NCI-H2227 (cell line): ENCODE results near the gene GPR34.
A peak's percentile ranks its signal among the peaks of the same experiment; 100 is the strongest.

Experiments used
- DNase-seq: peaks from one replicate; lab custom pipeline; 2025; ENCODE audit not compliant: unreplicated experiment; lab: John Stamatoyannopoulos, UW

The GPR34 gene

GRCh38 chrX:41732260-41732659 is 43.5 kb downstream of the GPR34 start:
- no peak for DNase-seq

- DNase-seq: no peak
These were observed 45.2 kb downstream of the GPR34 start for GRCh38 chrX:41733939-41734338.

GRCh38 chrX:41734530-41734929 is 45.8 kb downstream of the GPR34 start:
- DNase-seq: peak; percentile 7

DNA sequence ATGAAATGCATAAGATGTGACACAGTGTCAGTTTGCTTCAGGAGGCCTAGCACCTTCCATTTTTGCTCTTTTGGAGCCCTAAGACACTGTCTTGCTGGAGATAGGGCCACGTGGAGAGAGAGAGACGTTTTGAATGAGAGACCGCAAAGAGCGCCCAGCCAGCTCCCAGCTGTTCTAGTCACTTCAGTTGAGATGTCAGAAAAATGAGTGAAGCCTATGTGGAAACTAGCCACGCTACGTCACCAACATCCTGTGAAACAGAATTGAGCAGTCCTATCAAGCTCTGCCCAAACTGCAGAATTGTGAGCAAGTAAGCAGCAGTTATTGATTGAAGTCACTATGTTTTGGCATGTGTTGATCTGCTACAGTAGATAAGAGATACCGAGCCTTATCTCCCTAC is 48.3 kb downstream of the GPR34 start:
- DNase-seq: no peak

DNA sequence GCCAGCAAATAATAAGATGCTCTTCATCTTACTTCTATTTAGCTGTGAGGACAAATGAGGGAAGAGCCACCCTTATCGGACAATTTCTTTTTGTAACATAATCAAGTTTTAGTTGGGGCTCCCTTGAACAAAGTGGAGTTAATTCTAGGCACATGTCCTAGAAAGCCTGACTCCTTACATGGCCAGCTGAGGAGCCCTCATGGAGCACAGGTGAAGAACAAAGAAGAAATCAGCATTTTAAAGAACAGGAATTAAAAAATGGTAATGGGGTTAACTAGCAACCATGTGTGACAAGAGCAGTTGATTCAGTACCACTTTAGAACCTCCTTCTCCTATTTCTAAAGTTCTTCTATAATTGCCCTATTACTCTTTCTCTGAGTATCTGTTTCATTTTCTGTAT is 51.1 kb downstream of the GPR34 start:
- no peak for DNase-seq
